Osteoblast (primary cell): Measurements from ENCODE around the gene SSRP1. TPM values are rescaled to one million over a fixed set of nuclear protein-coding genes. Genes with fewer than 3 reads are reported as not detected.

Source experiments
- DNase-seq: peaks from one replicate; pipeline ENCODE4 v3.0.0; 2011; ENCODE audit warnings: low spot score, mixed read lengths; ENCODE audit not compliant: insufficient read length; ENCODE audit errors: missing footprints
- H2AFZ ChIP-seq: 2 replicates; pipeline ENCODE4 v1.6.0; 2011; ENCODE audit warnings: mild to moderate bottlenecking, low read length
- H3K27ac ChIP-seq: 2 replicates; pipeline ENCODE4 v1.5.1; 2011; ENCODE audit warnings: mild to moderate bottlenecking, low read depth, low read length, moderate library complexity
- H3K27me3 ChIP-seq: 2 replicates; pipeline ENCODE4 v1.6.0; 2012; ENCODE audit warnings: mild to moderate bottlenecking, control low read depth, inconsistent platforms, low read length, moderate library complexity; ENCODE audit not compliant: insufficient read depth
- H3K36me3 ChIP-seq: 2 replicates; pipeline ENCODE4 v1.5.1; 2011; ENCODE audit warnings: mild to moderate bottlenecking, low read length, control low read depth, moderate library complexity; ENCODE audit not compliant: insufficient read depth
- H3K4me1 ChIP-seq: 2 replicates; pipeline ENCODE4 v1.5.1; 2011; ENCODE audit warnings: mild to moderate bottlenecking, low read length, control low read depth, moderate library complexity; ENCODE audit not compliant: insufficient read depth
- H3K4me2 ChIP-seq: 2 replicates; pipeline ENCODE4 v1.6.0; 2011; ENCODE audit warnings: mild to moderate bottlenecking, low read length; ENCODE audit not compliant: insufficient read depth
- H3K4me3 ChIP-seq: fragments of 200-600 bp; sonication (generic); 3 replicates; pipeline ENCODE4 v1.5.1; 2012; ENCODE audit warnings: mild to moderate bottlenecking, low read length, inconsistent platforms; ENCODE audit not compliant: insufficient read depth
- H3K79me2 ChIP-seq: 2 replicates; pipeline ENCODE4 v1.6.0; 2012; ENCODE audit warnings: mild to moderate bottlenecking, low read length, control low read depth, inconsistent platforms; ENCODE audit not compliant: insufficient read depth
- H3K9me3 ChIP-seq: 2 replicates; pipeline ENCODE4 v1.5.1; 2011; ENCODE audit warnings: low read depth, low read length, control low read depth
- H4K20me1 ChIP-seq: 2 replicates; pipeline ENCODE4 v1.6.0; 2012; ENCODE audit warnings: mild to moderate bottlenecking, low read length, control low read depth; ENCODE audit not compliant: insufficient read depth
- total RNA-seq: library from RNA; depleted of rRNA; stranded (reverse); fragments of >200 nt; gene quantifications from 2 replicates; pipeline ENCODE4 v1.2.3, GENCODE V29; 2012
- TF ChIP-seq, protein P1 (sequence below): IDR thresholded peaks from 2 replicates; pipeline ENCODE4 v1.5.1; 2011; ENCODE audit warnings: mild to moderate bottlenecking, low read depth, low read length, moderate library complexity; ENCODE audit errors: extremely low read depth

Gene SSRP1
- total RNA-seq, 1 donor = 55.4 TPM

DNA sequence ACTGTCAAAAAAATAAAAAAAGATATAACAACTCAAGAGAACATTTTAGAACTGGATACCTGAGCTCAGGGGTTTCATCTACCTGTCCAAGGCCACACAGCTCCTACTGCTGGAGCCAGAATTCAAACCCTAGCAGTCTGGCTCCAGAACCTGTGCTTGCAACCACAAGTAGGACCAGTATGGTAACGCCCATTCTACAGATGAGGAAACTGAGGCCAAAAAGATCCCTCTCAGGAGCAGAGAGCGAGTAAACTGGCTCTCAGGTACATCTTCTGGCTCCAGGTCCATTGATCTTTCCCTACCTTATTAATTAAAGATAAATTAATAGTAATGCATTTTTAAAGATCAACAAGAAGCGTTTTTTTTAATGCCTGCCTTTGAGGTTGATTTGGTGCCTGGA, 21.6 kb upstream of the SSRP1 start:
- no peak overlapping the region for H3K27ac ChIP-seq
- no peak overlapping the region for H2AFZ ChIP-seq
- H3K4me2 ChIP-seq = no peak overlapping the region
- H3K36me3 ChIP-seq = no peaks in the 10 kb centered on the region
- no peaks in the 10 kb centered on the region for H3K79me2 ChIP-seq
- DNase-seq = no peak
- H4K20me1 ChIP-seq = no peaks in the 10 kb centered on the region
- TF ChIP-seq, protein P1, sequence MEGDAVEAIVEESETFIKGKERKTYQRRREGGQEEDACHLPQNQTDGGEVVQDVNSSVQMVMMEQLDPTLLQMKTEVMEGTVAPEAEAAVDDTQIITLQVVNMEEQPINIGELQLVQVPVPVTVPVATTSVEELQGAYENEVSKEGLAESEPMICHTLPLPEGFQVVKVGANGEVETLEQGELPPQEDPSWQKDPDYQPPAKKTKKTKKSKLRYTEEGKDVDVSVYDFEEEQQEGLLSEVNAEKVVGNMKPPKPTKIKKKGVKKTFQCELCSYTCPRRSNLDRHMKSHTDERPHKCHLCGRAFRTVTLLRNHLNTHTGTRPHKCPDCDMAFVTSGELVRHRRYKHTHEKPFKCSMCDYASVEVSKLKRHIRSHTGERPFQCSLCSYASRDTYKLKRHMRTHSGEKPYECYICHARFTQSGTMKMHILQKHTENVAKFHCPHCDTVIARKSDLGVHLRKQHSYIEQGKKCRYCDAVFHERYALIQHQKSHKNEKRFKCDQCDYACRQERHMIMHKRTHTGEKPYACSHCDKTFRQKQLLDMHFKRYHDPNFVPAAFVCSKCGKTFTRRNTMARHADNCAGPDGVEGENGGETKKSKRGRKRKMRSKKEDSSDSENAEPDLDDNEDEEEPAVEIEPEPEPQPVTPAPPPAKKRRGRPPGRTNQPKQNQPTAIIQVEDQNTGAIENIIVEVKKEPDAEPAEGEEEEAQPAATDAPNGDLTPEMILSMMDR = no peak
- H3K9me3 ChIP-seq = no peaks in the 10 kb centered on the region
- no peaks in the 10 kb centered on the region for H3K4me1 ChIP-seq
- H3K4me3 ChIP-seq = no peak overlapping the region
- H3K27me3 ChIP-seq = peaks cover 14% of the 10 kb centered on the region

DNA sequence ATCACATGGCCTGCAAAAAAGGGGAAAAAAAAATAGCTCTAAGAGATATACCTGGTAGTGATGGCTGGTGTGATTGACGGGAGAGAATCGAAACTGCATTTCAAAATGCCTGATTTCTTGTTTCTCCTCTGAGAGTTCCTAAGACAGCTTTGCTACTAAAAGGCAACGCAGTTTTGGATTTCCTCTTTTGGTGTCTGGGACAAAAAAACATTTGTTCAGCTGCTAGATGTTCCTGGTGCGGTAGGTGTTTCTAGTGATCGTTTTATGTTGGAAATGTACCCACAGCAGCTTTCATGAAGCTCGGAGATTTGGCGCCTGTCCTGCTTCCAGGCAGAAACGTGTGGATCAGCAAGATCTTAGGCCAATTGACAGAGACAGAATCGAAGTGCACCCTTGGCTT, 20.6 kb upstream of the SSRP1 start:
- TF ChIP-seq, protein P1 = no peak
- H3K79me2 ChIP-seq = no peaks in the 10 kb centered on the region

DNA sequence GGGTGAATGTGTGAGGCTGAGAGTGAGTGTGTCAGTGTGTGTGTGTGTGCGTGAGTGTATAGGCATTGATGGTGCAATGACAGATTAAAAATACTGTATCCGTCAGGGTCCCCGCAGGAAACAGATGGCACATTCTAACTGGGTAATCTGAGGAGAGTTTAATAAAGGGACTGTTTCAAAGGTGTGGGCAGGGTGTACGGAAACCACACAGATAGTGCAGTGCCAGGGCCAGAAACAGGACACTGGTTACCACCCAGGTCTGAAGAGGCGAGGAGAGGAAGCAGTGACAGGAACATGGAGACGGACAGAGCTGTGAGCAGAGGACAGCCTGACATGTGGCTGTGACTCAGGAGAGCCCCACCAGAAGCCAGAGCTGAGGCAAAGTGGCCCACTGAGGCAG, 19.0 kb upstream of the SSRP1 start:
- H2AFZ ChIP-seq = no peak overlapping the region
- H3K9me3 ChIP-seq = peaks cover 2% of the 10 kb centered on the region
- H4K20me1 ChIP-seq = no peaks in the 10 kb centered on the region
- no peak overlapping the region for H3K4me3 ChIP-seq
- H3K79me2 ChIP-seq = no peaks in the 10 kb centered on the region
- H3K36me3 ChIP-seq = no peaks in the 10 kb centered on the region
- peaks cover 12% of the 10 kb centered on the region for H3K27me3 ChIP-seq
- no peak for DNase-seq
- no peak overlapping the region for H3K4me2 ChIP-seq
- TF ChIP-seq, protein P1 = no peak
- no peak overlapping the region for H3K27ac ChIP-seq
- peaks cover under 1% of the 10 kb centered on the region for H3K4me1 ChIP-seq

More for the DNA sequence above, 20.6 kb upstream of the SSRP1 start:
- H3K9me3 ChIP-seq = no peaks in the 10 kb centered on the region
- H3K4me1 ChIP-seq = no peaks in the 10 kb centered on the region
- no peak for DNase-seq
- no peaks in the 10 kb centered on the region for H3K36me3 ChIP-seq
- peak overlapping the region; percentile 5 for H2AFZ ChIP-seq
- H4K20me1 ChIP-seq = no peaks in the 10 kb centered on the region
- H3K4me3 ChIP-seq = no peak overlapping the region
- H3K4me2 ChIP-seq = no peak overlapping the region
- H3K27ac ChIP-seq = no peak overlapping the region
- H3K27me3 ChIP-seq = peaks cover 8% of the 10 kb centered on the region

DNA sequence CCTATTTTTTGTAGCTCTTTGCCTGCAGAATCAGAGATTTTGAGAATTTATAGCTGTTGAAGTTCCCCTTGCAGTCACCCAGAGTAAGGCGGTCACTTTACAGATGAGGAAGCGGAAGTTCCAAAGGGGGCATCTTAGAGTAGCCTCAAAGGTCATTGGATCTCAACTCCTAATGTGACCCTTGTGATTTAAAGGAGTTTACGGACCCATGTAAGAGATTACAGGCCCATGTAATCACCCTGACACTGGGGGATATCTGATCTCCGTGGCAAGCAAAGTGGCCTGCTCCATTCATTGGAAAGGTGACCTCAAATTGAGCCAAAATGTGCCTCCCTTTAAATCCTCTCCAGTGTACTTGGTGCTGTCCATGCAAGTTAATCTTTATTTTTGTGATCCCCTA, 18.2 kb upstream of the SSRP1 start:
- TF ChIP-seq, protein P1 = no peak
- H3K4me2 ChIP-seq = no peak overlapping the region
- H3K79me2 ChIP-seq = no peaks in the 10 kb centered on the region
- peaks cover 2% of the 10 kb centered on the region for H3K9me3 ChIP-seq
- H3K36me3 ChIP-seq = no peaks in the 10 kb centered on the region
- no peaks in the 10 kb centered on the region for H4K20me1 ChIP-seq
- no peak overlapping the region for H3K27ac ChIP-seq
- H3K4me1 ChIP-seq = peaks cover 5% of the 10 kb centered on the region
- no peak overlapping the region for H3K4me3 ChIP-seq
- DNase-seq = peak; percentile 32
- peaks cover 12% of the 10 kb centered on the region for H3K27me3 ChIP-seq
- no peak overlapping the region for H2AFZ ChIP-seq
